T47D (cell line): ENCODE measurements around the gene XPNPEP1.
A peak's percentile ranks its signal among the peaks of the same experiment; 100 is the strongest.

Experiments
- DNase-seq, 2 experiments: peaks; one replicate each; pipeline versions ENCODE4 v3.0.0 to v3.0.0-alpha.2; 2011 to 2012; ENCODE audit warnings: low read depth in 1 of 2, low spot score in 1 of 2
- JUND ChIP-seq: IDR thresholded peaks from 2 replicates; pipeline ENCODE4 v1.6.1; 2012; ENCODE audit warnings: low read depth
- in situ Hi-C: cut with HindIII; loops from 2 replicates; pipeline ENCODE4 v1.10.0; 2016; ENCODE audit warnings: low sequenced_read_pairs, low pct_unique_long_range_greater_than_20kb

Gene XPNPEP1

GRCh38 chr10:109911903-109912302, 11.4 kb downstream of the XPNPEP1 start:
- DNase-seq, result no peak
- no peak for TF ChIP-seq JUND
- in situ Hi-C loops, result no loop called here

GRCh38 chr10:109906316-109906715, 17.0 kb downstream of the XPNPEP1 start:
- DNase-seq, result no peak
- no peak for TF ChIP-seq JUND
- in situ Hi-C loops, result no loop called here

GRCh38 chr10:109904397-109904796, 18.9 kb downstream of the XPNPEP1 start:
- in situ Hi-C loops, result no loop called here
- no peak for TF ChIP-seq JUND
- DNase-seq, result no peak

GRCh38 chr10:109902992-109903947, 20.0 kb downstream of the XPNPEP1 start:
- DNase-seq, result peak in 1 of 2 experiments; percentile 10
- in situ Hi-C loops, result no loop called here
- TF ChIP-seq JUND, result no peak

GRCh38 chr10:109899356-109900331, 23.7 kb downstream of the XPNPEP1 start:
- in situ Hi-C loops, result no loop called here
- DNase-seq, result no peak
- TF ChIP-seq JUND, result no peak

- TF ChIP-seq JUND, result no peak
- in situ Hi-C loops, result no loop called here
- no peak for DNase-seq
These were observed 24.5 kb downstream of the XPNPEP1 start for GRCh38 chr10:109898666-109899355.

- in situ Hi-C loops, result no loop called here
- no peak for TF ChIP-seq JUND
- no peak for DNase-seq
These were observed 25.3 kb downstream of the XPNPEP1 start for GRCh38 chr10:109898007-109898406.

GRCh38 chr10:109895848-109896247, 27.5 kb downstream of the XPNPEP1 start:
- no peak for TF ChIP-seq JUND
- peak in 1 of 2 experiments; percentile 26 for DNase-seq
- in situ Hi-C loops, result no loop called here

GRCh38 chr10:109895095-109895818, 28.1 kb downstream of the XPNPEP1 start:
- no peak for DNase-seq
- in situ Hi-C loops, result no loop called here
- TF ChIP-seq JUND, result no peak

- TF ChIP-seq JUND, result no peak
- no peak for DNase-seq
- in situ Hi-C loops, result no loop called here
These were observed 28.8 kb downstream of the XPNPEP1 start for GRCh38 chr10:109894516-109894915.

- TF ChIP-seq JUND, result no peak
- in situ Hi-C loops, result no loop called here
- DNase-seq, result no peak
These were observed 29.9 kb downstream of the XPNPEP1 start for GRCh38 chr10:109893386-109893785.
